Esophagus squamous epithelium (tissue), 4 donors: ENCODE measurements around the gene SARS2.

Experiments used
- POLR2A ChIP-seq, 4 donors: fragments of 450-650 bp; IDR thresholded peaks; one replicate each; pipeline ENCODE4 v1.6.1; 2017; ENCODE audit warnings: antibody characterized with exemption in 4 of 4, mild to moderate bottlenecking in 4 of 4, moderate library complexity in 3 of 4
- TF ChIP-seq, protein P1 (sequence below), 6 experiments: fragments of 450-650 bp in 4 of 6; fragments of 200-600 bp in 2 of 6; sonication (generic) in 2 of 6; IDR thresholded peaks; one replicate each; pipeline ENCODE4 v1.5.1; 2016 to 2019; ENCODE audit warnings: antibody characterized with exemption in 6 of 6, mild to moderate bottlenecking in 4 of 6, moderate library complexity in 4 of 6

DNA sequence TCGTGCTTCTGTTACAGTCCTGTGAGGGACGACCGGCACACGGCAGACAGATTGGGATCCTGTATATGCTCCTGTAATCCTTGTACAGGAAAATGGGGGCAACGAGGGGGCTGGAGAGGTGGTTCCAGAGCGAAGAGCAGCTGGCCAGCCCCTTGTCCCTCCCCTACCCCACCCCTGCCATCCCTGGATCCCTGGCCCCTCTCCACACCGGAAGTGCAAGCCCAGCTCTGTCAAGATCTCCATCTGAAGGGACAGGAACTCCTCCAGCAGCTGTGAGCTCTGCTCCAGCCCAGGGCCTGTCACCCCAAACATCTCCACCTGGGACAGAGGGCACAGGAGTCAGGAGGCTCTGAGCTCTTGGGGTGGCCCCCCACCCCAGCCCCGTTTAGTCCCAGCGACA lies 13.0 kb downstream of the SARS2 start:
- TF ChIP-seq, protein P1, sequence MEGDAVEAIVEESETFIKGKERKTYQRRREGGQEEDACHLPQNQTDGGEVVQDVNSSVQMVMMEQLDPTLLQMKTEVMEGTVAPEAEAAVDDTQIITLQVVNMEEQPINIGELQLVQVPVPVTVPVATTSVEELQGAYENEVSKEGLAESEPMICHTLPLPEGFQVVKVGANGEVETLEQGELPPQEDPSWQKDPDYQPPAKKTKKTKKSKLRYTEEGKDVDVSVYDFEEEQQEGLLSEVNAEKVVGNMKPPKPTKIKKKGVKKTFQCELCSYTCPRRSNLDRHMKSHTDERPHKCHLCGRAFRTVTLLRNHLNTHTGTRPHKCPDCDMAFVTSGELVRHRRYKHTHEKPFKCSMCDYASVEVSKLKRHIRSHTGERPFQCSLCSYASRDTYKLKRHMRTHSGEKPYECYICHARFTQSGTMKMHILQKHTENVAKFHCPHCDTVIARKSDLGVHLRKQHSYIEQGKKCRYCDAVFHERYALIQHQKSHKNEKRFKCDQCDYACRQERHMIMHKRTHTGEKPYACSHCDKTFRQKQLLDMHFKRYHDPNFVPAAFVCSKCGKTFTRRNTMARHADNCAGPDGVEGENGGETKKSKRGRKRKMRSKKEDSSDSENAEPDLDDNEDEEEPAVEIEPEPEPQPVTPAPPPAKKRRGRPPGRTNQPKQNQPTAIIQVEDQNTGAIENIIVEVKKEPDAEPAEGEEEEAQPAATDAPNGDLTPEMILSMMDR (IDR thresholded peaks at IDR 0.05) = no peak
- TF ChIP-seq POLR2A (IDR thresholded peaks at IDR 0.05) = no peak
